HG03442 (cell line): ENCODE results near the gene RTF2.
"Not testable (repeated sequence)": the region's sequence is repeated elsewhere in the genome, so short reads cannot be mapped to it uniquely, and the experiment has no call there.

Experiments
- ATAC-seq: cut with Tn5 transposase; IDR thresholded peaks from one replicate; pipeline ENCODE4 v1.9.1; 2021; ENCODE audit warnings: mild to moderate bottlenecking, moderate library complexity; ENCODE audit not compliant: unreplicated experiment

RTF2 gene

GRCh38 chr20:56532946-56533345 is 64.5 kb downstream of the RTF2 start, which contains the start of gene FAM209B:
TSS of gene FAM209B (plus strand) at chr20:56533246. CDS start at chr20:56533342, 96 bp downstream.
- not testable (repeated sequence) for ATAC-seq

DNA sequence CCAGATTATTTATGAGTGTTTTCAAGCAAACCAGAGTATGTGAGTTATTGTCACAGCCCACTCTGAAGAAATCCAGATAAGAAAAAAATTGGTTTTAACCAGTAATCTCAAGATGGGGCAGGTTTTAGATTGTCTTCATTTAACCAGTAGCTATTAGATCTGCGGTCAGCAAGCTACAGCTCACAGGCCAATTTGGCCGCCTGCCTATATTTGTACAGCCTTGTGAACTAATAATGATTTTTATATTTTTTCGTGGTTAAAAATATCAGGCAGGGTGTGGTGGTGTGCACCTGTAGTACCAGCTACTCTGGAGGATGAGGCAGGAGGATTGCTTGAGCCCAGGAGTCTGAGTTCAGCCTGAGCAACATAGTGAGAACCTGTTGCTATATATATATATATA is 69.6 kb downstream of the RTF2 start:
- no peak for ATAC-seq

GRCh38 chr20:56540415-56540814 is 72.0 kb downstream of the RTF2 start:
- no peak for ATAC-seq

GRCh38 chr20:56542489-56543030 is 74.1 kb downstream of the RTF2 start:
- ATAC-seq = no peak

- ATAC-seq = no peak
Measured at GRCh38 chr20:56551571-56551970, 83.1 kb downstream of the RTF2 start.

DNA sequence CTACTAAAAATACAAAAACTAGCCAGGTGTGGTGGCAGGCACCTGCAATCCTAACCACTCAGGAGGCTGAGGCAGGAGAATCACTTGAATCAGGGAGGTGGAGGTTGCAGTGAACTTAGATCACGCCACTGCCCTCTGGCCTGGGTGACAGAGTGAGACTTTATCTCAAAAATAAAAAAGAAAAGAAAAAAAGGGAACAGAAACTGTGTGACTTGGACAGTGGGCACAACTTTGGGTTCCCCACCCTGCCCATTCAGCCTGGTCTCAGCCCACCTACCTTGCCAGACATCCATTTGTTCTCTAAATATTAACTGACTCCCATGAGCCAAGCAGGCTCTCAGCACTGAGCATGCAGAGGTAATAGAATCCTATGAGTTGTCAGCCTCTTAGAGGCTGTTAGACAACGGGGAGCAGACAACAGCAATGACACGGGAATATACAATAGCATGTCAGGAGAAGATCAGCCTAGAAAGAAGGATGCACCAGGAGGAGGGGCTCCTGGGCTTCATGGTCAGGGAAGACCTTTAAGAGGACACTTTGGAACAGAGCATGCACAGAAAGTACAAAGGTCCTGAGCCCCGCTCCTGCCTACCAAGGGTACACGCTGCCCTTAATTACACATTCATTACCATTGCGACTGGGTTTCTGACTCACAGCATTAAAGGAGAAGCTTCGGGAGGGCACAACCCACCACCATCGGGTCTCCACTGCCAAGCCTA is 84.6 kb downstream of the RTF2 start:
- ATAC-seq = no peak

DNA sequence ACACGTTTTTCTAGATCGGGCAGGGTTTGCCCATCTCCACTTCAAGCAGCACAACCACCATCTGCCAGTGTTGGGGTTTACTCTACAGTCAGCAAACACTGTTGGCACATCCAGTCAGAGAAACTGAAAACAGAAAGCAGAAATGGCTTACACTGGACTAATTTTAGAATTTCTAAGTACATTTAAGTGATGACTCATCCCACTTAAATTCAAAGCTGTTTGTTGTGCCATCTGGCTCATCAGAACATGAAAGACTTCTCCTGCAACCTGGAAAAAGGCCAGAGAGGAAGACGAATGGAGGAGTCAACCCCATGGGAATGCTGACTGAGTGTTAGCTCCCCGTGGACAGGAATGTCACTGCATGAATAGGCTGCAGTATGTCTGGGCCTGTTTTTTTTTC is 86.4 kb downstream of the RTF2 start:
- peak; percentile 92 for ATAC-seq

DNA sequence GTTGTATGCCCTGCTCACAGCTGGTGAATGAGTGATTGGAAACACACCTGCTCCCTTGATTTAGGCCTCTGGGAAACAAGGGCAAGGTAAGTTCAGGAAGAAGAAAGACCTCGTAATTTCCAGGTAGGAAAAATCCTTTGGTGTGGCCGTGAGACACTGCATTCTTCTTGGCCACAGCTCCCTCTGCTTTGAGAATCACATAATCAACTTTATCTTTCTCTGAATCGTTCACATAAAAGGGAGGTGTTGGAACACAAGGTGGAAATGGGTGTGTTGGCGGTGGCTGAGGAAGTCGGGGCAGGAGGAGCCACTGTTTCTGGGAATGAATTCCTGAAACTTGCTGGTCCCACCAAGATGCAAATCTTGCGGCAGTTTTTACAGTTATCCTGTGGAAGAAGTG is 90.5 kb downstream of the RTF2 start:
- no peak for ATAC-seq

DNA sequence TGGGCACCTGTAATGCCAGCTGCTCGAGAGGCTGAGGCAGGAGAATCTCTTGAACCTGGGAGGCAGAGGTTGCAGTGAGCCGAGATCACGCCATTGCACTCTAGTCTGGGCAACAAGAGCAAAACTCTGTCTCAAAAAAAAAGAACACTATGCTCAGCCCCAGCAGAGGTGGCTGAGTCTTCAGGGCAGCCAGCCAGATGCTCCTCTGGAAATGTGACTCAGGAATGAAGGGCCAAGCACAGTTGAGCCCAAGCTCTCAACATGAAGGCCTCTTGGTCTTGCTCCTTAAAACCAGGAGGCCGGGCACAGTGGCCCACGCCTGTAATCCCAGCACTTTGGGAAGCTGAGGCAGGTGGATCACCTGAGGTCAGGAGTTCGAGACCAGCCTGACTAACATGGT is 96.1 kb downstream of the RTF2 start:
- not testable (repeated sequence) for ATAC-seq

DNA sequence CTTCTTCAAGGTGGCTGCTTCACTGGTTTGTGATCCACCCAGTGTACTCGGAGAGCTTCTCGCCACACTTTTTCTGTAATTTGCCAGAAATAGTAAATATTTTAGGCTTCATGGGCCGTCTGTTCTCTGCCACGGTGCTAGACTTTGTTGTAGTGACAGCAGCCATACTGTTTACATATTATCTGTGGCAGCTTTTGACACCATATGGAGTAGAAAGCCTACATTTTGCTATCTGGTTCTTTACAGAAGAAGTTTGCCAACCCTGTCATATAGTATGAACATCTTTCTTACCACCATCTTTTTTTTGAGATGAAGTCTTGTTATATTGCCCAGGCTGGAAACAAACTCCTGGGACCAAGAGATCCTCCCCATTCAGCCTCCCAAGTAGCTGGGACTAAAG is 97.1 kb downstream of the RTF2 start:
- ATAC-seq = no peak

- no peak for ATAC-seq
Measured at GRCh38 chr20:56566621-56567020, 98.2 kb downstream of the RTF2 start.
